Measurements from ENCODE around the gene ATP10D. TPM values are rescaled to one million over a fixed set of nuclear protein-coding genes. Genes with fewer than 3 reads are reported as not detected.

Gene ATP10D
- total and polyA plus RNA-seq, 7 donors: 1.1 to 6.1 (median 2.1) TPM

DNA sequence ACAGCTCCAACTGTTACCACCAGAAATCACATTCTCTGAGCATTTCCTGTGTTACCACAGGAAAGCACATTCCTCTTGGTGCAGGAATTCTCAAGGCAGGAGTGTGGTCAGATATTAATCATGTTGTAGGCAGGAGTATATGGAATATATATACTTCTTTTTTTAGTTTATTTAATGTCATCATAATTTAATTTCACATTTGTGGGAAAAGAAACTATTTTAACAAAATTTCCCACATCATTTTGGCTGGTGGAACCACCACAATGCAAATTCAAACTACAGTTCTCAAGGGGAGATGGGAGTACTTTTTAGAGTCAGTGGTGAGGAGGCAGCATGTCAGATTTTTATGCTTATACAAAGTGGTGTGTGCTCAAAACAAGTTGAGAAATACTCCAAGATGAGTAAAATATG, 139.0 kb downstream of the ATP10D start:
- H3K27ac ChIP-seq: no peak overlapping the region
- H3K4me1 ChIP-seq: no peaks in the 10 kb centered on the region
- H3K36me3 ChIP-seq (ENCODE audit: insufficient read depth in 1 of 2, low read depth in 1 of 2): no peaks in the 10 kb centered on the region
- no peak for DNase-seq
- H3K27me3 ChIP-seq (ENCODE audit: insufficient read depth in 3 of 3, low read length in 2 of 3): no peaks in the 10 kb centered on the region
- ATAC-seq: no peak
- H3K9me3 ChIP-seq: no peaks in the 10 kb centered on the region
- TF ChIP-seq, protein P1, sequence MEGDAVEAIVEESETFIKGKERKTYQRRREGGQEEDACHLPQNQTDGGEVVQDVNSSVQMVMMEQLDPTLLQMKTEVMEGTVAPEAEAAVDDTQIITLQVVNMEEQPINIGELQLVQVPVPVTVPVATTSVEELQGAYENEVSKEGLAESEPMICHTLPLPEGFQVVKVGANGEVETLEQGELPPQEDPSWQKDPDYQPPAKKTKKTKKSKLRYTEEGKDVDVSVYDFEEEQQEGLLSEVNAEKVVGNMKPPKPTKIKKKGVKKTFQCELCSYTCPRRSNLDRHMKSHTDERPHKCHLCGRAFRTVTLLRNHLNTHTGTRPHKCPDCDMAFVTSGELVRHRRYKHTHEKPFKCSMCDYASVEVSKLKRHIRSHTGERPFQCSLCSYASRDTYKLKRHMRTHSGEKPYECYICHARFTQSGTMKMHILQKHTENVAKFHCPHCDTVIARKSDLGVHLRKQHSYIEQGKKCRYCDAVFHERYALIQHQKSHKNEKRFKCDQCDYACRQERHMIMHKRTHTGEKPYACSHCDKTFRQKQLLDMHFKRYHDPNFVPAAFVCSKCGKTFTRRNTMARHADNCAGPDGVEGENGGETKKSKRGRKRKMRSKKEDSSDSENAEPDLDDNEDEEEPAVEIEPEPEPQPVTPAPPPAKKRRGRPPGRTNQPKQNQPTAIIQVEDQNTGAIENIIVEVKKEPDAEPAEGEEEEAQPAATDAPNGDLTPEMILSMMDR (IDR thresholded peaks at IDR 0.05): no peak
- intact Hi-C loops (cut with DNase I): no loop called here
- H3K4me3 ChIP-seq: no peak overlapping the region

DNA sequence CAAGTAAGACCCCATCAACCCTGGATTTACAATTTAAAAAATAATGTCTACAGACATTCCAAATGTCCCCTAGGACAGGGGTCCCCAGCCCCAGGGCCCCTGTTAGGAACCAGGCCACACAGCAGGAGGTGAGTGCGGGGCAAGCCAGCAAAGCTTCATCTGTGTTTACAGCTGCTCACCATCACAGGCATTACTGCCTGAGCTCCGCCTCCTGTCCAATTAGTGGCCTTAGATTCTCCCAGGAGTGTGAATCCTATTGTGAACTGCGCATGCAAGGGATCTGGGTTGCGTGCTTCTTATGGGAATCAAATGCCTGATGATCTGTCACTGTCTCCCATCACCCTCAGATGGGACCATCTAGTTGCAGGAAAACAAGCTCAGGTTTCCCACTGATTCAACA, 146.1 kb downstream of the ATP10D start:
- H3K9me3 ChIP-seq: no peaks in the 10 kb centered on the region
- no peak for ATAC-seq
- no peak overlapping the region for H3K27ac ChIP-seq
- intact Hi-C loops (cut with DNase I): no loop called here
- no peaks in the 10 kb centered on the region for H3K36me3 ChIP-seq (ENCODE audit: insufficient read depth in 1 of 2, low read depth in 1 of 2)
- H3K27me3 ChIP-seq (ENCODE audit: insufficient read depth in 3 of 3, low read length in 2 of 3): no peaks in the 10 kb centered on the region
- H3K4me3 ChIP-seq: no peak overlapping the region
- DNase-seq: no peak
- no peaks in the 10 kb centered on the region for H3K4me1 ChIP-seq
- WGBS, 3 donors: 81 to 93% (median 86%) methylated on average over 4 of the region's 4 CpGs
- TF ChIP-seq, protein P1 (IDR thresholded peaks at IDR 0.05): no peak

- peaks cover 0 to 3% (median 0%) of the 10 kb centered on the region in 3 donors for H3K27me3 ChIP-seq (ENCODE audit: insufficient read depth in 3 of 3, low read length in 2 of 3)
- ATAC-seq (no peak), DNase-seq (no peak)
- TF ChIP-seq, protein P1 (IDR thresholded peaks at IDR 0.05): no peak
- H3K36me3 ChIP-seq (ENCODE audit: insufficient read depth in 1 of 2, low read depth in 1 of 2): no peaks in the 10 kb centered on the region
- H3K27ac ChIP-seq: no peak overlapping the region
- 58 to 62% (median 58%) methylated on average over 3 of the region's 3 CpGs for WGBS, 3 donors
- intact Hi-C loops (cut with DNase I): no loop called here
- no peaks in the 10 kb centered on the region for H3K4me1 ChIP-seq
- H3K9me3 ChIP-seq: no peaks in the 10 kb centered on the region
- H3K4me3 ChIP-seq: no peak overlapping the region
These were observed 154.5 kb downstream of the ATP10D start for GRCh38 chr4:47639531-47639930.

- H3K27me3 ChIP-seq (ENCODE audit: insufficient read depth in 3 of 3, low read length in 2 of 3): peaks cover 0 to 3% (median 0%) of the 10 kb centered on the region in 3 donors
- no peaks in the 10 kb centered on the region for H3K4me1 ChIP-seq
- H3K27ac ChIP-seq: no peak overlapping the region
- intact Hi-C loops (cut with DNase I): no loop called here
- no peaks in the 10 kb centered on the region for H3K36me3 ChIP-seq (ENCODE audit: insufficient read depth in 1 of 2, low read depth in 1 of 2)
- no peak overlapping the region for H3K4me3 ChIP-seq
- ATAC-seq: no peak
- no peak for DNase-seq
- no peaks in the 10 kb centered on the region for H3K9me3 ChIP-seq
- TF ChIP-seq, protein P1 (IDR thresholded peaks at IDR 0.05): no peak
These were observed 155.8 kb downstream of the ATP10D start for GRCh38 chr4:47640911-47641310.

GRCh38 chr4:47641755-47642154, 156.7 kb downstream of the ATP10D start:
- WGBS, 3 donors: 10 to 21% (median 19%) methylated on average over 1 of the region's 1 CpG
- Histone ChIP-seq H3K4me1 (no peaks in the 10 kb centered on the region), H3K9me3 (no peaks in the 10 kb centered on the region), H3K4me3 (no peak overlapping the region), H3K36me3 (ENCODE audit: insufficient read depth in 1 of 2, low read depth in 1 of 2) (no peaks in the 10 kb centered on the region), H3K27me3 (ENCODE audit: insufficient read depth in 3 of 3, low read length in 2 of 3) (peaks cover 0 to 3% (median 0%) of the 10 kb centered on the region in 3 donors), H3K27ac (no peak overlapping the region)
- TF ChIP-seq, protein P1 (IDR thresholded peaks at IDR 0.05): no peak
- DNase-seq (no peak), ATAC-seq (no peak)
- intact Hi-C loops (cut with DNase I): no loop called here

Measured in psoas muscle (tissue), 8 donors.